Frontal cortex (tissue), 4 donors: ENCODE results near the gene ANK3. TPM values are rescaled to one million over a fixed set of nuclear protein-coding genes. Genes with fewer than 3 reads are reported as not detected.

Source experiments
- DNase-seq, 2 donors: peaks; one replicate each; pipeline ENCODE4 v3.0.0; 2012; ENCODE audit warnings: low spot score in 2 of 2
- FAIRE-seq: peaks from 2 replicates; lab custom pipeline; 2012; peaks lifted over from hg19 to GRCh38; lab: Jason Lieb, UNC
- total RNA-seq: library from RNA; depleted of rRNA; stranded (reverse); fragments of >200 nt; gene quantifications from one replicate; pipeline ENCODE4 v1.2.3, GENCODE V29; 2014
- donor health status: control.
- donor health status: control.
- donor health status: control.

Gene ANK3
- total RNA-seq, 1 donor from 2014 or later, result 205 TPM

DNA sequence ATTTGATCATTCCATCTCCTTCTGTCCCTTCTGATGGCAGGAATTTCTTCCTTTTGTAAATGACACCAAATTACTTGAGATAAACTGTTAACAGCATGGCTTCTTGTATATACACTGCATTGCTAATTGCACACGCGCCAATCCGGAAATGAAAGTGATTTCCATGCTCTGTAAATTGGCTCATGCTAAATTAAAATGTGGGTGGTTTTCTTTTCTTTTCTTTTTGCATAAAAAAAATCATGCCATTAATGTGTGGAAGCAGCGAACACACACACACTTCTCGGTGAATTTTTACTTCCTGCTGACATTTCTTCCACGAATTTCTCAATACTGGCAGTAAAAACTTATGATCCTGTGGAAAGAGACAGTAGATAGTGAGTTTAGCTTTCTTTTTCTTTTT lies 360.2 kb downstream of the ANK3 start:
- no peak for DNase-seq
- FAIRE-seq, result no peak

DNA sequence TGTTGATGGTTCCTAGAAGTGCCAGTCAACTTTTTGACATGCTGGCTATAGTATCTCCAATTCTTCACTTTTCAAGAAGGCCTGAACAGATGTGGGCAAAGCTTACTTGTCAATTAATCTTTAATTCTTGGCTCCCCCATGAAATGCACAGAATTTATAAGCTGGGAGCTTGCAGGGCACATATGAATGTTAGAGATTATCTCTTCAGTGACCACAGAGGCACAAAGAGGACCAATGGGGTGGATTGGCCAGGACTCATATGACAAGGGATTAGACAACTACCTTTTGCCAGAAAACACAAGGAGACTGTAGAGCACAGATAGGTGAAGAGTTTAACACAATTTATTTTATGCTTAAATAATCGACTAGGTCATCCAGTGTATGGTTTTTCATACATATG lies 361.6 kb downstream of the ANK3 start:
- no peak for FAIRE-seq

DNA sequence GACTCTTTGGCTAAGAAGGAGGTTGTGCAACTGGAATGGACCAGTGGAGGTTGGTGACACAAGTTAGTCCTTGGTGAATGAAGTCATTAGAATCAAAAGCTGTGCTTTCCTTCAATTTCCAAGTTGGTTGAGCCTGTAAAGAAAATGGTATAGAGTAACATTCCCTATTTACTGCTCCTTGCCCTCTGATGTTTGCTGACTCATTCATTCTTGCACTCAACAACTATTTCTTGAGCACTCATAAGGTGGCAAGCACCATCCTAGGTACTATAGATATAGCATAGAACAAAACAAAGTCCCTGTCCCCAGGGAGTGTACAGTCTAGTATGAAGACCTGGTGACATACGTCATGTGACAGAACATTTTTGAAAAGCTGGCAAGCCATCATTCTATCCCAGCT lies 364.4 kb downstream of the ANK3 start:
- no peak for FAIRE-seq
- DNase-seq, result no peak

More for the DNA sequence above, 361.6 kb downstream of the ANK3 start:
- no peak for DNase-seq

DNA sequence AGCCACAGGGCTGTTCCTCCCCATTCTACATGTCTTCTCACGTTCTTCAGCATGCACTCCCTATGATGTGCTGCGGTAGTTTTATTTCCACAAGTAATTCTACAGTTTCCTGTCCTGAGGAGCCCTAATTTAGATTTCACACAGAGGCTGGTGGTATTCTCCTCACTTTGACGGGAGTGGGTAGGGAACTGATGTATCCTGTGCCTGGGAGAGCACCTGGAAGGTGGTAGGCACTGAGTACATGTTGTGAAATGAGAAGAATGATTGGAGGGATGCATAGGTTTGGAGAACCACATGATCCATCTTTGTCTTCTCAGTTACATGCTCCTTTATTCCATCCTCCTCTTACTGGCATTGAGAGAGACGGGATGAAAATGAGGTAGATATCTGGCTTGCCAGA lies 365.2 kb downstream of the ANK3 start:
- no peak for FAIRE-seq
- DNase-seq, result no peak

DNA sequence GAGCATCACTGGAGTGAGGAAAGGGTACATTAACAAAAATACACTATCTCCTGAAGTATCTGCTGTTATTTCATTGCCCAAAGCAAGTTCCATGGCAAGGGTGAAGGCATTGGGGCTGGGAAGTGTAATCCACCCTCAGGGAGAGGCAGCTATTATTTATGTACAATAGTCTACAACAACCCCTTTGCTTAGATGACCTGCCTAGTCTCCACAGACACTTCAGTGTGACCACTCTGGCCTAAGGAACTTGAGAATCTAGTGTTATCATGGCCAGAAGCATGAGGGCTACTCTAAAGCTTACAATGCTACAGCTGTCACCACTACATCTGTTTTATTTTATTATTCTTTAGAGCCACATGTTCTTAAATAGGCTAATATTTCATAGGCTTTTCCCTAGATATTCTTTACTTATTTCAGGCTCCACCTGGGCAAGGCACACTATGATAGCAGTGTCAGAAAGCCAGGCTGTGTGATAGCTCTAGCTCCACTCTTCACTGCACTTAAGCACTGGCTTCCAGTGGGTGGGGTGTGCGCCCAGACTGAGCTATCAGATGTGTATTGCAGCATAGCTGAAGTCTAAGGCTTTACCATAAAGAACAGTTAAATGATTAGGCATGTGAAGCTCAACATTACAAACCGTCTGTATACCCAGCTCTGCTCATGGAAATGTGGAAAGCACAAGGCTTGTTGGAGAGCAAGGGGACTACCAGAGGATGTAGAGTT lies 366.4 kb downstream of the ANK3 start:
- DNase-seq (no peak), FAIRE-seq (no peak)

DNA sequence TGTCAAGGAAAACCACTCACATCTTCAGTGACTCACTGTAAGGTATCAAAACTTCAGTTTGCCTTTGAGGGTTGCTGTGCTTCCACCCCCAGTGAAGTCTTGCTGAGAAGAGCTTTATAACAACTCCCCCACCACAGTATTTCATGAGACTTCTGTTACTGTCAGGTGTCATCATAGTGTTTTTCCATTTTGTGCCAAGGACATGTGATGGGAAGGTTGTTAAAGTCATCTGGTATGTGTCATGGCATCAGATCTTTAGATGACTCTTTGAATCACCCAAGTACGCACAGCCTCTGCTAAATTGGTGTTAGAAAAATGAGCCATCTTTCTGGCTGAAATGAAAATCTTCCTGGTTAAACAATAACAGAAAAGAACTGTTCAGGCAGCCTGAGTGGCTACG lies 368.3 kb downstream of the ANK3 start:
- DNase-seq (no peak), FAIRE-seq (no peak)

DNA sequence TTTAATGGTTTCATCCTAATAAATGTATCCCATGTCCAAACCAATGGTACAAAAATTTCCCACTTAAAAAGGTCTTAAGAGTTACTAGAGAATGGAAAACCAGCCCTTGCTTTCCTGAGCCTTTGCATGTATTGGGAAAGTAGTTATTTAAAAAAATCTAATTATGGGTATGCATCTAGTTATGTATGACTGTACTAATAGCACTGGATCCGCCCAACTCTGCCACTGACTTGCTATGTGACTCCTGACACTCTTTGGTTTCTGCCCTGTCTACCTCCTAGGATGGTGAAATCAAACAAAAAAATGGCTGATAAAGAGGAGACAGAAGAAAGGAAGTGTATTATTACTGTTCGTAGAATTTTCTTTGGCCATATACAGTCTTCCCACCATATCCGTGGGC lies 372.9 kb downstream of the ANK3 start:
- FAIRE-seq, result no peak
- DNase-seq, result no peak

DNA sequence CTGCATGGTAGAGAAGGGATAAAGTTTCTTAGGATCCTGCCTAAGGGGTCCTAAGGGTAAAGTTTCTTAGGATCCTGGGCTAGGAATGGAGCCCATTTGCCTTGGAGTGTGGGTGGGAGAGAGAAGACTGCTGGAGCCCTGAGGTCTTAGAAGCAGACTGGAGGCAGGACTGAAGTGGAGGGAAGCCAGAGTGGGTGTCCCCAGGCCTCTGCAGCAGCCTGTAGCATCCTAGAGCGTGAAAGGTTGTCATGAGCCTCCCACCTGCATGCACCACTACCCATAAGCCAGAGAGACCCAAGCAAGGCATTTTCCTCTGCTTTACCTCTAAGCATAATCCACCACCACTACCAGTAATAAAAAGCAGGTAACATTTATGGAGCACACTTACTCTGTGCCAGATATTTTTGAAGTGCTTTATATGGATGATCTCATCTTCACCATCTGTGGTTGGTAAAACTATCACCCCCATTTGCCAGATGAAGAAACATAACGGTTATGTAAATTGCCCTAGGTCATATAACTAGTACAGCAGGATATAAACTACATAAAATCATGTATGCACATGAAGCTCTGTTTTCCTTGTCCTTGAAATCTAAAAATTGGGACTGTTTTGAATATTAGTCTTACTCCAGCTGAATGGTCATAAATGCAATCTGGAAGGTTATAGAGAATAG lies 379.8 kb downstream of the ANK3 start:
- DNase-seq (no peak), FAIRE-seq (no peak)

DNA sequence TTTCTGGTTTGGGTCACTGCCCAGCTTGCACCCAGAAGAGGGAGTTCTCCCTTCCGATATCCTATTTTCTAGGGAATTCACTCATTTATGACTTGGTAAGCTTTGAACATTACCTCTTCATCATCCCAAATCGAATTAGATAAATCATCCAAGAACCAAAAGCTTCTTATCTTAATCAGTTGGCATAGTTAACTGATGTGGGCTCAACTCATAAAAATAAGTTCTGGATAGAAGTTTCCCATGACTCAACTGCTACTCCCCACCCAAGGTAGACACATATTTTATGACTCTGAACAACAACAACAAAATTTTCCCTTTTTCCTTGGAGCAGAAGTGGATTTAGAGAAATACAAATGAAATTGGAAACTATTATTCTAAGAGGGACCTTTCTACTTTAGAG lies 380.4 kb downstream of the ANK3 start:
- FAIRE-seq (no peak), DNase-seq (no peak)

DNA sequence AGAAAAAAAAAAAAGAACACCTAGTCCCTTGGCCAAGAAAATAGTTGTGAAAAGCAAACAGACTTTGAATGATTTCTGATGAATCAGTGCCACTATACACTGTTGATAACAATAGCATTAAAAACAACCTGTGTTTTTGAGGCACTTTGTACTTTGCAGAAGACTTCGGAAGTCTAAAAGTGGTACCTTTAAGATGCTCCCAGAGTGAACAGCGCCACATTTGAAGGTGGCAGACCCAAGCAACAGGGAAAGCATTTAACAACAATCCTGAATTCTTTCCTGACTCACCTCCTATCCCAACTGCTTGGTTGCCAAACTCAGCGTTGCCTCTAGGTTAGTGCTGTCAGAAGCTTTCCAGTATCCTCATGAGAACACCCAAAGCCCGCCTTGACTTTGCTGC lies 380.9 kb downstream of the ANK3 start:
- FAIRE-seq (no peak), DNase-seq (no peak)

DNA sequence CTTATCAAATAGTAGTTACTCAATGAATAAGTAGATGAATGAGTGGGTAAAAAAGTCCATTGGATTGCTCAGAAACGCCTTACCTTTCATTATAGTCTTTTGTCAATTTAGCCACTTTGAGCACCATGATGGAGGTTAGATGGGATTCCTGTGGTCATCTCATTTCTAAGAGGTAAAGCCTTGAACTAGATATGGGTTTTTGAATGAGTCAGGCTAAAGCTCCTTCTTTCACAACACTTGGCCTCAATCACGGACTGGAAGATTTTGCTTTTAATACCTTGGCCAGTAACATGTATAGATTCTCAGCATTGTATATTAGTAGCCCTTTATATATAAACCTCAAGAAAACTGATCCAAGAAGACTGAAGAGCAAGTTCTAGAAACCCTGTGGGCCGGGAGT lies 383.6 kb downstream of the ANK3 start:
- FAIRE-seq, result no peak

DNA sequence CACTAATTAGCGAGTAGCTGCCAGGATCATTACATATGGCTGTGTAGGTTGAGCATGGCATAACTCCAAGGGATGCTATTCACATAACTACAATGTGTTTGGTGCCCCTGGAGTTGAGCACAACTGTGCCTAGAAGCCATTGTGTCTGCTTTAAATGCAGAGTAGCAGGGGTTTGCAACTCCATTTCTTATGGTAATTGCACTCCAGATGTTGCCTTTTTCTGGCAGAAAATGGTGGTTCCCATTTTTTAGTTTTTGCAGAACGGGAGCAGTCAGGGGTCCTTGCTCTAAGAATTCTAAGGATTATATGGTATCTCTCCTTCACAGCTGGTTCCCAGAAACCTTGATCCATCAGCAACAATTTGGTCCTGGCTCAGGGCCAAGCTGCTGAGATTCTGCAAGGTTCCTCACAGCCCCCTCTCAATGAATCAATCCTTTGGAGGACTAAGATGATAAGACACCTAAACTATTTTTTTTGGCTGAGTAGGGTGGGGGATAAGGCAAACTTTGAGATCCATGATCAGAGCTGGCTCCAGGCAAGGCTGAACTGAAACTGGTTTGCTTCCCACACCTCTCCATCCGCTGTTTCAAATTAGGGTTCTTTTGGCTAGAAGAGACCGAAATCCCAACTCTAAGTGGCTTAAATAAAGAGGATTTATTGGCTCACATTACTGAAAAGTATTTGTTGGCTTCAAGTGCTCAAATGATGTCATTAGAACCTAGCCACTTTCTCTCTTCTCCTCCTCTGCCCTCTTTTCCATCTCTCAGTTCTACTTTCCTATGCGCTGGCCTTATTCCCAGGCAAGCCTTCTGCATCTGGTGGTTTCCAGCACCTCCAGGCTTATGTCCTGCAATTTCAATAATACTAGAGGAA lies 385.8 kb downstream of the ANK3 start:
- no peak for DNase-seq
- FAIRE-seq, result no peak

More for the DNA sequence above, 383.6 kb downstream of the ANK3 start:
- no peak for DNase-seq

DNA sequence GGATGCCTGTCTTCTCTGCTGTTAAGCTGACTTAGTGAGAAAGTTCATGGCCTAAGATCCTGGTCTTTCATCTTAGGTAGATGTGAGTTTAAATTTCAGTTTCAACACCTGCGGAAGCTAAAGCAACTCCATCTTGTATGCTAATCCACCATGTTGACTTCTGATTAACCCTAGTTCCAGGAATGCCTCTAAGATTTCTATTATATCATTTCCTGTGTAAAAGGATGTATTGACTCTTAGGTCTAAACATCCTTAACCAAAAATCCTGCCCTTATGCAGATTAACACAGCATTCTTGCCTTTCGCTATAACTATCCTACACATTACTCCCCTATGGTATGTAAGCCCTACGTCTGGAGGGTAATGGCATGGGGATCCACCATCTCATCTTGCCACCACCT lies 388.9 kb downstream of the ANK3 start:
- no peak for DNase-seq

DNA sequence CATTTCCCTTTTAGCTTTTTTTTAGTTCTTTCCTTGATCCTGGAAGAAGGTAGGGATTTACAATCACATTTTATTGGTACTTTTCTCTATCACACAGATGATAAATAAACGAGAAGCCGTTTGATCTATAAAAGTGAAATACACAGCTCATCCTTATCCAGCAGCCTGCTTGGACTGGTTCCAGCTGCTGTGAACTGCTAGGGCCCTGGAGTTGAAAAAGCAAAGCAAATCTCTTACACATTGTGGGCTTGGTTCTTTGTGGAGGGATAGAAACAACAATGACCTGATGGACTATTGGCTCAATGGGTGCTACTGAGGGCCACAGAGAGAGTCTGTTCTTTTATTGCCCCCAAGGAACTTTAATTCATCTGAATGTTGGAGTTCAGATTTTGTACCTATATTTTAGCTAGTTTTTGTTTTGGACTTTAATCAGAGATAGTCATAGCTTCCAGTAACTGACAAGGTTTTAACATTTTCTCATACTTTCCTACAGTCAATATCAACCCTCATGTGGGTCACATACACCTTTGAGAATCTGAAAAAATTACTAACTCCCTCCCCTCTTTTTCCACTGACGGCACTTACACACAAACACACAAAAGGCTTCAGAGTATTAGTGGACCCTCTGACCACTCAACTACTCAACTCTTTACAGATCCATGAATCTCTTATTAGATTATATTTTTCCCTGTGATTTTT lies 391.7 kb downstream of the ANK3 start:
- DNase-seq (no peak), FAIRE-seq (no peak)

More for the DNA sequence above, 388.9 kb downstream of the ANK3 start:
- no peak for FAIRE-seq

DNA sequence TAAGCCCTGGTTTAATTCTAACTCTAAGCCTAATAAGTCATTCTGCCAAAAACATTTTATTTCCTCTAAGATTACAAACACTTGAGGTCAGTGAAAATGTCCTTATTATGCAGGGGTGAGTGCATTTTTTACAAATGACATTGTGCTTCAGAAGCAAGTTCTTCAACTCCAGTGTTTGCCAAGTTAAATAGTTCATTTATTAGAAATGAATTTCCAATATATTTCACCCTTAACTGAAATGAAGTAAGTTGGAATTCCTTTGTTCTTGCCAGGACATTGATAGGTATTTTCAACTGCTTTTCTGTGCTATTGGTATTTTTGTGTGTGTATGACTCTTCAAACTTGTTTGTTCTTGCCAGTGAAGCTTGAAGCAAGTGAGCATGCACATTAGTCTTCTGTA lies 393.8 kb downstream of the ANK3 start:
- no peak for DNase-seq
- FAIRE-seq, result no peak

DNA sequence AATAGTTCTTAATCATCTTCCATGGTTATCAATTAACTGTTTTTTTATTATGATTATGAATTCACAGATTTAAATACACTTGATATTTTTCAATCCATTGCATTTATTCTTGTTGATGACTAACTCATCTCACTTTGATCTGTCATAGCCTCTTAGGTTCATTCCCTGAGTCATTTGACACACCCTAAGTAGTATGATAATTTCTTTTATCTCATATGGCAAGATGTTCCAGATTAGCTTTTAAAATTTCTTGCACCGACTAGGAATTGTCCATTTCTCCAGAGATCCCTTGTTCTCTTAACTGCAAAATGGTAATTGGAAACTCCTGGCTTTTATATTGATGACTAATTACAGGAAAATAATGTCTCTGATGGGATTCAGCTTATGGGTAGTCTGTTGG lies 395.7 kb downstream of the ANK3 start:
- DNase-seq (no peak), FAIRE-seq (no peak)

DNA sequence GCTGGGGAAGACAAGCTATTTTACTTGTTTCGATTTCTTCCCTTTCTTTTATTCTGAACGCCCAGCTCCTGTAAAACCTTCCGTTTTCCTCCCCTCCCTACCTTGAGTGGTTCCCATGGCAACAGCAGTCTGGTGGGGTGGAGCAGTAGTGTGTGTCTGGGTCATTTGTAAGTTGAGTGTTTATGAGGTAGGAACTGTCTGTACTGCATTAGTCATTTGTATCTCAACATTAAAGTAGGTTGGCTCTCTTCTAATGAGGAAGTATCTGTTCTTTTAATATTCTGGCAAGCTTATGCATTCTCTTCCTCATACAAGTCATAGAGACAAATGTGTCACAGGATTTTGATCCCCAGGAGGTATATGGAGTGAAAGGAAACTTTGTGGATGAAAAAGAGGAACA lies 398.0 kb downstream of the ANK3 start:
- DNase-seq, result no peak
- no peak for FAIRE-seq

DNA sequence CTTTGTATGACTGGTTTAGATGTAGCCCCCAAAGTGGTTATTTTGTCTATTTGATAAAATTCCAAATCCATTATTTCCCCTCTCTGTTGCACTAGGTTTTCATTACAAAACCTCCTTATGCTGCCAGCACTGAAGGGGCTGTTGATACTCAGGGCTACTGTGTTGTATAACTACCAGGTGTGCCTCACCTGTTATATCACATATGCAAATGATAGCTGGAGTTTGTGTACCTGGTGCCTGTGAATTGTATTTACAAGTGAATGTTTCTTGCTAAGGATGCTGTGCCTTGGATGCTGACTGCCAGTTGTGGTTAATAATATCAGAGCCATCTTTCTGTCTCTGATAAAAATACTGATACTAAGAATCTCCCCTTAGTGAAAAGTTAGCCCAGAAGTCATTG lies 398.6 kb downstream of the ANK3 start:
- DNase-seq (no peak), FAIRE-seq (no peak)

DNA sequence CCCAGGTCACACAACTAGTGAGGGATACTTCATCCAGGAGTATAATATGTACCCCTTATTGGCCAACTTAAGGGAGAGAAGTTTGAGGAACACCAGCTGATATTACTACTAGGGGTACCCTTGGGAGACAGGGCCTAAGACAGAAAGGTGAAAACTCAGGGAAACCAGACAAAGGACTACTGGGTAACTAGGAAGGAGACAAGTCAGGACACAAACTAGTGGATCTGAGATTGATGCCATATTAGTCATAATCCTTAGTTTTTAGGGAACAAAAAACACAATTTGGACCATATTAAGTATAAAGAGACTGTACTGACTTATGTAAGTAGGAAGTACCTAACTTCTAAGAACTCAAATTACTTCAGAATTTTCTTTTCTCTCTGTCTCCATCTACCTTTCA lies 404.0 kb downstream of the ANK3 start:
- FAIRE-seq (no peak), DNase-seq (no peak)

DNA sequence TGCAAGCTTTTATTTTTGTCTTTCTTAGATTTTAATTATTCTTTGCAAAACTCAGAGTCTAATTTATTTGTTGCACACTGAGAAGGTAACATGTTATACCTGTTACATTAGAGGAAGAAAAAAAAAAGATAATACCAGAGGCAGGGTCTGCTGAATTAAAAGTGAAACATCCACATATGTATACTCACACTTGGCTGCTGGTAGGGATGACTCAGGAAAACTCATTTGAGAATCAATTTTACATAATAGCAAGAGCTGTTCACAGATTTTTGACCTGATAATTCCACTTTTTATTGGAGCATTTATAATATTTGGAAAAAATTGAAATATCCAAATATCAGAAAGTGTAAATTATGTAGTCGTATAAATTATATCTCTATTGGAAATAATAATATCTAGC lies 405.3 kb downstream of the ANK3 start:
- DNase-seq (no peak), FAIRE-seq (no peak)
